Neural cell (in vitro differentiated cells): ENCODE measurements around the gene KPTN. TPM values are rescaled to one million over a fixed set of nuclear protein-coding genes. Genes with fewer than 3 reads are reported as not detected.
A peak's percentile ranks its signal among the peaks of the same experiment; 100 is the strongest.

ENCODE experiments used
- H2AFZ ChIP-seq: fragments of 200-600, 300-800 bp; sonication (generic), shearing (Covaris generic); 2 replicates; pipeline ENCODE4 v1.6.0; 2014; ENCODE audit warnings: low read depth, mild to moderate bottlenecking, antibody characterized with exemption, low read length, moderate library complexity
- H3F3A ChIP-seq: fragments of 200-600 bp; shearing (Covaris generic); 2 replicates; pipeline ENCODE4 v1.6.1; 2016; ENCODE audit warnings: mild to moderate bottlenecking, moderate library complexity, mixed read lengths, antibody characterized with exemption, low read length; ENCODE audit not compliant: insufficient read depth, poor library complexity, severe bottlenecking
- H3K27ac ChIP-seq: fragments of 200-600, 300-800 bp; sonication (generic), shearing (Covaris generic); 2 replicates; pipeline ENCODE4 v1.5.1; 2014; ENCODE audit warnings: mild to moderate bottlenecking, low read length, moderate library complexity
- H3K27me3 ChIP-seq: fragments of 300-800, 200-600 bp; sonication (generic), shearing (Covaris generic); 2 replicates; pipeline ENCODE4 v1.6.0; 2014; ENCODE audit warnings: mild to moderate bottlenecking, low read depth, low read length, moderate library complexity; ENCODE audit not compliant: insufficient read depth
- H3K36me3 ChIP-seq: fragments of 300-800, 200-600 bp; sonication (generic), shearing (Covaris generic); 2 replicates; pipeline ENCODE4 v1.5.1; 2014; ENCODE audit warnings: mild to moderate bottlenecking, antibody characterized with exemption, low read length, moderate library complexity; ENCODE audit not compliant: insufficient read depth
- H3K4me2 ChIP-seq: fragments of 300-800, 200-600 bp; sonication (generic), shearing (Covaris generic); 2 replicates; pipeline ENCODE4 v1.6.0; 2014; ENCODE audit warnings: mild to moderate bottlenecking, low read length
- H3K4me3 ChIP-seq: fragments of 300-800, 200-600 bp; sonication (generic), shearing (Covaris generic); 2 replicates; pipeline ENCODE4 v1.5.1; 2014; ENCODE audit warnings: mild to moderate bottlenecking, low read length, moderate library complexity
- H3K79me2 ChIP-seq: fragments of 200-600 bp; shearing (Covaris generic); replicated peaks from 2 replicates; pipeline ENCODE4 v1.6.0; 2014; ENCODE audit warnings: mild to moderate bottlenecking, low read length, moderate library complexity; ENCODE audit not compliant: insufficient read depth
- H3K9ac ChIP-seq: fragments of 300-800, 200-600 bp; sonication (generic), shearing (Covaris generic); 2 replicates; pipeline ENCODE4 v1.6.1; 2016; ENCODE audit warnings: mild to moderate bottlenecking, low read length, mixed read lengths
- H3K9me2 ChIP-seq: fragments of 200-600 bp; shearing (Covaris generic); 2 replicates; pipeline ENCODE4 v1.6.1; 2016; ENCODE audit warnings: mild to moderate bottlenecking, low read length, mixed read lengths; ENCODE audit not compliant: insufficient read depth
- H3K9me3 ChIP-seq: fragments of 200-600, 300-800 bp; sonication (generic), shearing (Covaris generic); 2 replicates; pipeline ENCODE4 v1.6.1; 2016; ENCODE audit warnings: mild to moderate bottlenecking, mixed run types, low read length, moderate library complexity, mixed read lengths
- H4K20me1 ChIP-seq: fragments of 200-600 bp; shearing (Covaris generic); 2 replicates; pipeline ENCODE4 v1.6.1; 2016; ENCODE audit warnings: mild to moderate bottlenecking, mixed run types; ENCODE audit not compliant: insufficient read depth
- CTCF ChIP-seq: fragments of 450-650 bp; IDR thresholded peaks from 2 replicates; pipeline ENCODE4 v1.5.1; 2014; ENCODE audit warnings: antibody characterized with exemption, mild to moderate bottlenecking, moderate library complexity; ENCODE audit not compliant: poor library complexity, severe bottlenecking
- EP300 ChIP-seq: fragments of 450-650 bp; conservative IDR thresholded peaks from 2 replicates; pipeline ENCODE4 v1.6.1; 2014; ENCODE audit warnings: antibody characterized with exemption, mild to moderate bottlenecking, moderate library complexity; ENCODE audit not compliant: poor library complexity, severe bottlenecking
- EZH2 ChIP-seq: fragments of 200-600, 300-800 bp; shearing (Covaris generic), sonication (generic); IDR thresholded peaks from 2 replicates; pipeline ENCODE4 v1.6.1; 2014; ENCODE audit warnings: antibody characterized with exemption, low read length, borderline replicate concordance, mild to moderate bottlenecking; ENCODE audit not compliant: insufficient read depth, poor library complexity, severe bottlenecking
- MXI1 ChIP-seq: fragments of 450-650 bp; conservative IDR thresholded peaks from 2 replicates; pipeline ENCODE4 v1.6.1; 2014; ENCODE audit warnings: antibody characterized with exemption, mild to moderate bottlenecking; ENCODE audit not compliant: poor library complexity, severe bottlenecking
- POLR2AphosphoS5 ChIP-seq: IDR thresholded peaks from 2 replicates; pipeline ENCODE4 v1.6.1; 2012
- RAD21 ChIP-seq: fragments of 450-650 bp; conservative IDR thresholded peaks from 2 replicates; pipeline ENCODE4 v1.6.1; 2014; ENCODE audit warnings: antibody characterized with exemption, mild to moderate bottlenecking, moderate library complexity
- REST ChIP-seq: IDR thresholded peaks from 2 replicates; pipeline ENCODE4 v1.6.1; 2012; ENCODE audit warnings: borderline replicate concordance
- SMC3 ChIP-seq: fragments of 450-650 bp; conservative IDR thresholded peaks from 2 replicates; pipeline ENCODE4 v1.6.1; 2014; ENCODE audit warnings: antibody characterized with exemption, mild to moderate bottlenecking, moderate library complexity; ENCODE audit not compliant: poor library complexity
- TAF1 ChIP-seq: IDR thresholded peaks from 2 replicates; pipeline ENCODE4 v1.6.1; 2012; ENCODE audit warnings: low read depth
- polyA plus RNA-seq: library from polyadenylated mRNA; depleted of rRNA; stranded (reverse); fragments of >200 nt; gene quantifications from 2 replicates; pipeline ENCODE4 v1.2.3, GENCODE V29; 2014

KPTN gene
- polyA plus RNA-seq, 1 donor from 2014 or later, result 23.8 TPM

- H3K27ac ChIP-seq, result no peak overlapping the region
- H2AFZ ChIP-seq, result no peak overlapping the region
Measured at GRCh38 chr19:47510516-47511127, 26.6 kb upstream of the KPTN start.

DNA sequence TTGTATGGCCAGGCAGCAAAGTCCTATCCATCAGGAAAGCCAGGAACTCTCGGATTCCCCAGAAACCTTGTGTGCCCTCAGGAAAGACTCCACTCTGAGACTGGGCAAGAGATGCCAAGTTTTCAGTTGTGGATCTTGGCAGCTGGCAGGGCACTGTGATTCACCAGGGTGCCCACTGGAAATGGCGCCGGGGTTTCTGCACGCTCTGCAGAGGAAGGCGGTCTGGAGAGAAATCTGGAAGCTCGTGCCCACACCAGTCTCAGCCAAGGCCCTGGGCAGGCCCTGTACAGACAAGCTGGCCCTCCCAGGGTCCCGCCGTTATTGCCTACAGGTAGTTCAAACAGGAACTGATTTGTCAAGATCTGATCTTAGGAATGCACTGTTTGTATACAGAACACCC is 26.0 kb upstream of the KPTN start:
- no peaks in the 10 kb centered on the region for H4K20me1 ChIP-seq
- no peak overlapping the region for H3K27ac ChIP-seq
- H3F3A ChIP-seq, result no peaks in the 10 kb centered on the region
- no peak overlapping the region for H3K4me2 ChIP-seq
- no peaks in the 10 kb centered on the region for H3K27me3 ChIP-seq
- H3K4me3 ChIP-seq, result no peak overlapping the region
- no peak overlapping the region for H2AFZ ChIP-seq
- H3K79me2 ChIP-seq, result peaks cover 53% of the 10 kb centered on the region
- H3K36me3 ChIP-seq, result no peaks in the 10 kb centered on the region
- peak overlapping the region; percentile 23 for H3K9ac ChIP-seq
- no peaks in the 10 kb centered on the region for H3K9me3 ChIP-seq
- TF ChIP-seq EP300 (no peak), MXI1 (no peak), EZH2 (no peak), RAD21 (no peak), REST (no peak), TAF1 (no peak), CTCF (no peak), SMC3 (no peak), POLR2AphosphoS5 (no peak)
- no peaks in the 10 kb centered on the region for H3K9me2 ChIP-seq

More at GRCh38 chr19:47510516-47511127, 26.6 kb upstream of the KPTN start:
- H3K4me3 ChIP-seq, result no peak overlapping the region
- H3K9ac ChIP-seq, result no peak overlapping the region
- no peaks in the 10 kb centered on the region for H3F3A ChIP-seq
- peaks cover 53% of the 10 kb centered on the region for H3K79me2 ChIP-seq
- TF ChIP-seq EZH2 (no peak), REST (no peak), POLR2AphosphoS5 (no peak), MXI1 (no peak), TAF1 (no peak)
- H3K4me2 ChIP-seq, result no peak overlapping the region
- H3K27me3 ChIP-seq, result no peaks in the 10 kb centered on the region
- H3K9me3 ChIP-seq, result no peaks in the 10 kb centered on the region
- H3K36me3 ChIP-seq, result no peaks in the 10 kb centered on the region
- H3K9me2 ChIP-seq, result no peaks in the 10 kb centered on the region
- no peaks in the 10 kb centered on the region for H4K20me1 ChIP-seq
